ENCODE measurements around the gene ATG4B. TPM values are rescaled to one million over a fixed set of nuclear protein-coding genes. Genes with fewer than 3 reads are reported as not detected.

ATG4B gene
- polyA plus RNA-seq, 1 donor from 2014 or later: 128 TPM

DNA sequence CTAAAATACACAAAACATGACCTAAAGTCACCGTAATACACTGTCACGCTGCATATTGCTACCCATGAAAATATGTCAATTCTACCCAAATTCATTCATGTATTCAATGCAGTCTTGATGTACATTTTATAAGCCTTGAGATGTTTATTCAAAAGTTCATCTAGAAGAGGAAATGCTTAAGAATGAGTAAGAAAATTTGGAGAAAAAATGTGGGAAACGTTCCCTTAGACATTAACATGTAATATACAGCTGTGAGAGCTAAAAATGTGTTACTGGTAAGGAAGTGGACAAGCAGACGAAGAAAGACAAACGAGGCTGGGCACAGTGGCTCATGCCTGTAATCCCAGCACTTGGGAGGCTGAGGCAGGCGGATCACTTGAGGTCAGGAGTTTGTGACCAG lies 37.9 kb upstream of the ATG4B start:
- Histone ChIP-seq H3K27me3 (ENCODE audit: insufficient read depth, low read depth, low read length) (no peaks in the 10 kb centered on the region), H3K79me2 (replicated peaks; ENCODE audit: insufficient read depth, low read length) (no peaks in the 10 kb centered on the region), H3K9ac (ENCODE audit: low read length) (no peak overlapping the region), H3K9me2 (ENCODE audit: insufficient read depth, low read length) (no peaks in the 10 kb centered on the region), H2AFZ (ENCODE audit: low read depth, low read length) (no peak overlapping the region), H3F3A (ENCODE audit: insufficient read depth, low read length, poor library complexity, severe bottlenecking) (no peaks in the 10 kb centered on the region), H3K36me3 (ENCODE audit: insufficient read depth, low read length) (no peaks in the 10 kb centered on the region), H3K27ac (ENCODE audit: low read length) (no peak overlapping the region), H3K4me3 (ENCODE audit: low read length) (no peak overlapping the region), H4K20me1 (ENCODE audit: insufficient read depth) (no peaks in the 10 kb centered on the region), H3K9me3 (ENCODE audit: low read length) (no peaks in the 10 kb centered on the region), H3K4me2 (ENCODE audit: low read length) (no peak overlapping the region)
- TF ChIP-seq MXI1 (conservative IDR thresholded peaks at IDR 0.05; ENCODE audit: poor library complexity, severe bottlenecking) (no peak), SMC3 (conservative IDR thresholded peaks at IDR 0.05; ENCODE audit: poor library complexity) (no peak), RAD21 (conservative IDR thresholded peaks at IDR 0.05) (no peak), POLR2AphosphoS5 (IDR thresholded peaks at IDR 0.05) (no peak), EZH2 (IDR thresholded peaks at IDR 0.05; ENCODE audit: borderline replicate concordance, insufficient read depth, low read length, poor library complexity, severe bottlenecking) (no peak)
- TF ChIP-seq, protein P1, sequence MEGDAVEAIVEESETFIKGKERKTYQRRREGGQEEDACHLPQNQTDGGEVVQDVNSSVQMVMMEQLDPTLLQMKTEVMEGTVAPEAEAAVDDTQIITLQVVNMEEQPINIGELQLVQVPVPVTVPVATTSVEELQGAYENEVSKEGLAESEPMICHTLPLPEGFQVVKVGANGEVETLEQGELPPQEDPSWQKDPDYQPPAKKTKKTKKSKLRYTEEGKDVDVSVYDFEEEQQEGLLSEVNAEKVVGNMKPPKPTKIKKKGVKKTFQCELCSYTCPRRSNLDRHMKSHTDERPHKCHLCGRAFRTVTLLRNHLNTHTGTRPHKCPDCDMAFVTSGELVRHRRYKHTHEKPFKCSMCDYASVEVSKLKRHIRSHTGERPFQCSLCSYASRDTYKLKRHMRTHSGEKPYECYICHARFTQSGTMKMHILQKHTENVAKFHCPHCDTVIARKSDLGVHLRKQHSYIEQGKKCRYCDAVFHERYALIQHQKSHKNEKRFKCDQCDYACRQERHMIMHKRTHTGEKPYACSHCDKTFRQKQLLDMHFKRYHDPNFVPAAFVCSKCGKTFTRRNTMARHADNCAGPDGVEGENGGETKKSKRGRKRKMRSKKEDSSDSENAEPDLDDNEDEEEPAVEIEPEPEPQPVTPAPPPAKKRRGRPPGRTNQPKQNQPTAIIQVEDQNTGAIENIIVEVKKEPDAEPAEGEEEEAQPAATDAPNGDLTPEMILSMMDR (IDR thresholded peaks at IDR 0.05; ENCODE audit: poor library complexity, severe bottlenecking): no peak
- TF ChIP-seq, protein P2, sequence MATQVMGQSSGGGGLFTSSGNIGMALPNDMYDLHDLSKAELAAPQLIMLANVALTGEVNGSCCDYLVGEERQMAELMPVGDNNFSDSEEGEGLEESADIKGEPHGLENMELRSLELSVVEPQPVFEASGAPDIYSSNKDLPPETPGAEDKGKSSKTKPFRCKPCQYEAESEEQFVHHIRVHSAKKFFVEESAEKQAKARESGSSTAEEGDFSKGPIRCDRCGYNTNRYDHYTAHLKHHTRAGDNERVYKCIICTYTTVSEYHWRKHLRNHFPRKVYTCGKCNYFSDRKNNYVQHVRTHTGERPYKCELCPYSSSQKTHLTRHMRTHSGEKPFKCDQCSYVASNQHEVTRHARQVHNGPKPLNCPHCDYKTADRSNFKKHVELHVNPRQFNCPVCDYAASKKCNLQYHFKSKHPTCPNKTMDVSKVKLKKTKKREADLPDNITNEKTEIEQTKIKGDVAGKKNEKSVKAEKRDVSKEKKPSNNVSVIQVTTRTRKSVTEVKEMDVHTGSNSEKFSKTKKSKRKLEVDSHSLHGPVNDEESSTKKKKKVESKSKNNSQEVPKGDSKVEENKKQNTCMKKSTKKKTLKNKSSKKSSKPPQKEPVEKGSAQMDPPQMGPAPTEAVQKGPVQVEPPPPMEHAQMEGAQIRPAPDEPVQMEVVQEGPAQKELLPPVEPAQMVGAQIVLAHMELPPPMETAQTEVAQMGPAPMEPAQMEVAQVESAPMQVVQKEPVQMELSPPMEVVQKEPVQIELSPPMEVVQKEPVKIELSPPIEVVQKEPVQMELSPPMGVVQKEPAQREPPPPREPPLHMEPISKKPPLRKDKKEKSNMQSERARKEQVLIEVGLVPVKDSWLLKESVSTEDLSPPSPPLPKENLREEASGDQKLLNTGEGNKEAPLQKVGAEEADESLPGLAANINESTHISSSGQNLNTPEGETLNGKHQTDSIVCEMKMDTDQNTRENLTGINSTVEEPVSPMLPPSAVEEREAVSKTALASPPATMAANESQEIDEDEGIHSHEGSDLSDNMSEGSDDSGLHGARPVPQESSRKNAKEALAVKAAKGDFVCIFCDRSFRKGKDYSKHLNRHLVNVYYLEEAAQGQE (IDR thresholded peaks at IDR 0.05; ENCODE audit: borderline replicate concordance): no peak

DNA sequence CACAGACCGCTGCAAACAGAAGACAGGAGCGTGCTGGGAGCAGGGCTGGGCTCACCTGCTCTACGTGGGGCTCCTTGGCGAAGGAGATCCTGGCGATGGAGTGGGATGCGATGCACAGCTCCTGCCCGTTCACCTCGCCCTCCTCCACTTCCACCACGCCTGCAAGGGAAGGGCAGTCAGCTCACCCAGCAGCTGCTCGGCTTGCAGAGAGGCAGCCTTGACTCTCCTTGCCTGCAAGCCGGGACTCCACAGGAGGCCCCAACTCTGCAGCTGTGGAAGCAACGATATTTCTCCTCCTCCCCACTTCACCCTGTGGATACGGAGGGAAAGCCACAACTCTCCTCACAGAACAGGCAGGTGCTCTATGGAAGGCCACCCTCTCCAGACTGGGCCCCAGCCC lies 35.7 kb upstream of the ATG4B start:
- Histone ChIP-seq H3K36me3 (ENCODE audit: insufficient read depth, low read length) (no peaks in the 10 kb centered on the region), H4K20me1 (ENCODE audit: insufficient read depth) (no peaks in the 10 kb centered on the region), H3K9me2 (ENCODE audit: insufficient read depth, low read length) (no peaks in the 10 kb centered on the region), H3K9me3 (ENCODE audit: low read length) (no peaks in the 10 kb centered on the region), H3K4me3 (ENCODE audit: low read length) (no peak overlapping the region), H3F3A (ENCODE audit: insufficient read depth, low read length, poor library complexity, severe bottlenecking) (no peaks in the 10 kb centered on the region), H3K79me2 (replicated peaks; ENCODE audit: insufficient read depth, low read length) (no peaks in the 10 kb centered on the region), H3K9ac (ENCODE audit: low read length) (no peak overlapping the region), H3K27me3 (ENCODE audit: insufficient read depth, low read depth, low read length) (no peaks in the 10 kb centered on the region), H2AFZ (ENCODE audit: low read depth, low read length) (no peak overlapping the region), H3K27ac (ENCODE audit: low read length) (no peak overlapping the region), H3K4me2 (ENCODE audit: low read length) (no peak overlapping the region)
- no peak for TF ChIP-seq TAF1 (IDR thresholded peaks at IDR 0.05; ENCODE audit: low read depth)
- TF ChIP-seq RAD21 (conservative IDR thresholded peaks at IDR 0.05): no peak
- no peak for TF ChIP-seq EZH2 (IDR thresholded peaks at IDR 0.05; ENCODE audit: borderline replicate concordance, insufficient read depth, low read length, poor library complexity, severe bottlenecking)
- TF ChIP-seq MXI1 (conservative IDR thresholded peaks at IDR 0.05; ENCODE audit: poor library complexity, severe bottlenecking): no peak
- no peak for TF ChIP-seq EP300 (conservative IDR thresholded peaks at IDR 0.05; ENCODE audit: poor library complexity, severe bottlenecking)
- TF ChIP-seq, protein P2 (IDR thresholded peaks at IDR 0.05; ENCODE audit: borderline replicate concordance): no peak
- TF ChIP-seq, protein P1 (IDR thresholded peaks at IDR 0.05; ENCODE audit: poor library complexity, severe bottlenecking): no peak
- TF ChIP-seq POLR2AphosphoS5 (IDR thresholded peaks at IDR 0.05): no peak

Data from neural cell (in vitro differentiated cells).